ENCODE data around the gene THRB.

GRCh38 chr3:24245056-24245455 is 249.6 kb downstream of the THRB start:
- TF ChIP-seq, protein P1, sequence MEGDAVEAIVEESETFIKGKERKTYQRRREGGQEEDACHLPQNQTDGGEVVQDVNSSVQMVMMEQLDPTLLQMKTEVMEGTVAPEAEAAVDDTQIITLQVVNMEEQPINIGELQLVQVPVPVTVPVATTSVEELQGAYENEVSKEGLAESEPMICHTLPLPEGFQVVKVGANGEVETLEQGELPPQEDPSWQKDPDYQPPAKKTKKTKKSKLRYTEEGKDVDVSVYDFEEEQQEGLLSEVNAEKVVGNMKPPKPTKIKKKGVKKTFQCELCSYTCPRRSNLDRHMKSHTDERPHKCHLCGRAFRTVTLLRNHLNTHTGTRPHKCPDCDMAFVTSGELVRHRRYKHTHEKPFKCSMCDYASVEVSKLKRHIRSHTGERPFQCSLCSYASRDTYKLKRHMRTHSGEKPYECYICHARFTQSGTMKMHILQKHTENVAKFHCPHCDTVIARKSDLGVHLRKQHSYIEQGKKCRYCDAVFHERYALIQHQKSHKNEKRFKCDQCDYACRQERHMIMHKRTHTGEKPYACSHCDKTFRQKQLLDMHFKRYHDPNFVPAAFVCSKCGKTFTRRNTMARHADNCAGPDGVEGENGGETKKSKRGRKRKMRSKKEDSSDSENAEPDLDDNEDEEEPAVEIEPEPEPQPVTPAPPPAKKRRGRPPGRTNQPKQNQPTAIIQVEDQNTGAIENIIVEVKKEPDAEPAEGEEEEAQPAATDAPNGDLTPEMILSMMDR (IDR thresholded peaks at IDR 0.05), result no peak
- no peak for TF ChIP-seq POLR2A (IDR thresholded peaks at IDR 0.05)
